DMS153 treated with DMSO at 0.1 percent for 48 hours (cell line): ENCODE measurements around the gene NOX5.

Experiments
- DNase-seq: peaks from one replicate; lab custom pipeline; 2025; ENCODE audit not compliant: unreplicated experiment; lab: John Stamatoyannopoulos, UW

The NOX5 gene

DNA sequence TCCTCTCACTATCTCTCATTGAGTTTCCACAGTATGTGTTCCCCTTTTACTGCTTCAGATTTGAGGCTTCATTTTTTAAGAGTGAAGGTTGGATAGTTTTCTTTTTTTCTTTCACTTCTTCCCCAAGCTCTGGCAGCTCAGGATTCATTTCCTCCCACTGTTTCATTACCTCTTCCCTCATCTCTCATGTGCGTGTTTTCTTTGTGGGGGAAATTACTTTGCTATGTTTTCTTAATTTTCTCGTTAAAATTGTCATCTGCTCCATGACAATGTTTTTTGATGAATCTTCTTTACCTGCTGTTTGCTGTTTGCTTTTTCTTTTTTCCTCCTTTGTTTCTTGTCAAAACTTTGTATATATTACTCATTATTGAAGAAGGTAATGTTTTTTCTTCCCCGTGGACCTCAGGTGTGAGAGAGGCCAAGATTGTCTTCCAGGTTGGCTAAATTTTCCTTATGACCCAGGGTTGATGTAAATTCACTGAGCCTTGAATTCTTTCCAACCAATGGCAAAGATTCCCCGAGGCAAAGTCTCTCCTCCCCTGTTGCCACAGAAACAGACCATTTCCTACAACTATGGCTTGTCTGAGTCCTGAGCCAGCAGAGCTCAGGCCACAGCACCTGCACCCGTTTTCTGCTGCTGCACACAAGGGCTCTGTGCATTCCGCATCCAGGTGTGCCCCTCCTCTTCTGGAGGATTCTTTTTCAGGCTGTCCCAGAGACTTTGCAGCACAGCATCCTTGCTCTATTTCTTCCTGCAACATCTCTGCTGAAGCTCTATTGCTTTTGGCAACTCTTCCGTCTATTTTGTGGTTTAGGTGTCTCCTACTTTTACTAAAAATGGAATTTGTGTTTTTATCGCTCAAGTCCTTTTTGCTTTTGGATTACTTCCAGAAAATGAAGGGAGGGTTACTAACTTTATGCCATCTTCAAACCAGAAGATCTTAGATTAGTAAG is 66.1 kb downstream of the NOX5 start:
- no peak for DNase-seq

DNA sequence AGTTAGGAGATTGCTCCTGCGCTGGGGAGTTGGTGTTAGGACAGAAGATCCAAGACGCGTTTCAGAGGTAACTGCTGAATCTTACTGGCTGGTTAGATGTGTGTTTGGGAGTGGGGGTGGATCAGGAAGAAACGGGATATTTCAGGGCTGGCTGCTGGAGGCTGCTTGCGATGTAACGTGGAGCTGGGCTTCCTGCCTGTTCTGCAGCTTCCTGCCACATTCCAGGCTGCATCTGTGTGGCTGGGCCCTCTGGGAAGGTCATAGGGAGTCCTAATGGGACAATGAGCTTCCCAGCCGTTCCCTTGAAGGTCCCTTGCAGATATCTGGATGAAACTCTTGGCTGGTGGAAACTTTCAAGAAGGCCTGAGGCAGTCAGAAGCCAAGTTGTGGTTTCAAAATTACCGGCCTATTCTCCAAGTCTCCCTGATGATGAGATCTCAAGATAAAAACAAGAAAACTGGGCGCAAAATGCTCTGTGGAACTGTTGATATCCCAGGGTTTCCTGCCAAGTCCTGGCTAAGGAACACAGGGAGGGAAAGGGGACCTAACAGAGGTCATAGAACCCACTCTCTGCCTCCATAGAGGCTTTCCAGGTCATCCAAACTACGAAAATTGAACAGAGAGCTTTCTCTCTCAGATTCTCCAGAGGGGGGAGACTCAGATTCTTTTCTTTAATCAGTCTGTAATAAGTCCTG is 67.0 kb downstream of the NOX5 start:
- DNase-seq: no peak

DNA sequence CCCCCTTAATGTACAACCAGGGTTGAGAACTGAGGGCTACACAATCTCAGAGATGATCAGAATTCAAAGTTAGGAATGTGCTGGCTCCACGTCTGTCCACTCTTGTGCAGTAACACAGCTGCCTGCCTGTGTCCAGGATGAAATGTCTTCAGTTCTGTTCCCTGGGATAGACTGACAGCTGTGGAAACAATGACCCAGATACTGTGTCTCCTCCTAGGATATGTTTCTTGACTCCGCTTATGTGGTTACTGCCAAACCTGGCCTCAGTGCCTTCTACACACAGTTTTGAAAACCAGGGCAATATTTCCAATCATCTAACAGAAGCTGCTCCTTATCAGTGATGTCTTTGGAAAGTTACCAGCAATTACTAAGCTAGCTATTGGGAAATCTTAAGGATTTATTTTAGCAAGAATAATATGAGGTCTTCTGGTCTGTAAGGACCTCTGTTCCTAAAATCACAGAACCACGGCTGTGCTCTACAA is 67.6 kb downstream of the NOX5 start:
- DNase-seq: no peak

DNA sequence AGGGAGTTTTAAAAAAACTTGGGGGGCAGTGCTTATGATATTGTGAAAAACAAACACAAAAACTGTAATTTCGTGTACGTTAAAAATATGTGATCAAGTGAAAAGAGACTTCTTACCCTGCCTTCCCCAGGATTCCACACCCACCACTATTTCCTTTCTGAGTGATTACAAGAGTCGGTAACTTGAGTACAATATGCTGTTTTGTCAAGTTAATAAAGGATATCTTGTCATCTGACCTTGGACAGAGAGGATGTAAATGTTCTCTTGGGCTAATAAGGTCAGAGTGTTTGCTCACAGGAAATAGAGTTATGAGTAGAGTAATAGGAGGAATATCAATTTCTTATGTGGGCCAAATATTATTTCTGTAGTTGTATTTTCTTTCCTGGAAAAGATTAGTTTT is 68.1 kb downstream of the NOX5 start:
- DNase-seq: no peak

DNA sequence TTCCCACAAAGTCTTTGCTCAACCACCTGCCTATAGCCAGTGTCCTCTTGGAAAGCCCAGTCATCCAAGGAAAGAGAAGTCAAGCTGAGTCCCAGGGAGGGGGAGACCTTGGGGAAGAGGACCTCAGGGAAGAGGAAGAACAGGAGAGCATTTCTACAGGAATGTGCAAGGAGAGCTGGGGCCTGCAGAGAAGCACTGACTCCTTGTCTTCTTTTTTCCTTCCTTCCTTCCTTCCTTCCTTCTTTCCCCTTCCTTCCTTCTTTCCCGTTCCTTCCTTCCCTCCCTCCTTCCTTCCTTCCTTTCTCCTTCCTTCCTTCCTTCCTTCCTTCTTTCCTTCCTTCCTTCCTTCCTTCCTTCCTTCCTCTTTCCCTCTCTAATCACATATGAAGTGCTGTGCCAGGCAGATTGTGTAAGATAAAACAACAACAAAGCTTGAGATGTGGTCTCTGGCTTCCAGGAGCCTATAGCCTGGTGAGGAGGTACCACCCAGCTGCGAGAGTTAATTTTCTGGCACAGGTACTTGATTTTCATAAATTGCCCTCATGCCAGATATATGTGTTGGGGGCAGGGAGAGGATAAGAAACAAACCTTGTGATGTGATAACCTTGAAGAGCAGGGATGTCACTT is 70.0 kb downstream of the NOX5 start:
- no peak for DNase-seq

DNA sequence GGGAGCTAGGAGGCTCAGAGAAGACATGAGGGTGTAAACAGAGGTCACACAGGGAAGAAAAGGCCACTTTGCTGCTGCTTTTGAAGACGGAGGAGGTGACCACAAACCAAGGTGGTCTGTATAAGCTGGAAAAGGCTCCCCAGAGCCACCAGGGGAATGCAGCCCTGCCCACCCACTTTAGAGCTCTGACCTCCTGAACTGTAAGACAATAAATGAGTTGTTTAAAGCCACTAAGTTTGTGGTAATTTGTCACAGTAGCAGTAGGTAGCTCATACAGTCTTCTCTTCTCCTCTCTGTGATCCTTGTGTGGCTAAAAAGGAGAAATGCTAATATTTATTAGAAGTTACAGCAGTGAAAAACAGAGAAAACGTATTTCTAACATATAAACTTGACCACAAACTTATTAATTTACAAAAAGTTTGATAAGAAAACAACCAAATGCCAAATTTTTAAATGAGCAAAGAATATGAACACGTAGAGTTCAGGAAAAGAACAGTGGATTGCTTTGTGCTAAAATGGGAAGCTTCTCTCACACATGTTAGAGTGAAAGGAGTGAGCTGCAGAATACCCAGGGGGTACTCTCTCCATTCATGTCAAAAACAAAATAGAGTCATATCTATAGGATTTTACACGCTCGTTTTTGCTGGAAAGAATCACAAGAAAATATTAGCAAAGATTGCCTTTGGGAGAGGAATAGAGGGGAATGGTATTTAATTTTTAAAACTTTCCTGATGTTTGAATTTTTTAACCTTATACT is 71.0 kb downstream of the NOX5 start:
- DNase-seq: no peak

DNA sequence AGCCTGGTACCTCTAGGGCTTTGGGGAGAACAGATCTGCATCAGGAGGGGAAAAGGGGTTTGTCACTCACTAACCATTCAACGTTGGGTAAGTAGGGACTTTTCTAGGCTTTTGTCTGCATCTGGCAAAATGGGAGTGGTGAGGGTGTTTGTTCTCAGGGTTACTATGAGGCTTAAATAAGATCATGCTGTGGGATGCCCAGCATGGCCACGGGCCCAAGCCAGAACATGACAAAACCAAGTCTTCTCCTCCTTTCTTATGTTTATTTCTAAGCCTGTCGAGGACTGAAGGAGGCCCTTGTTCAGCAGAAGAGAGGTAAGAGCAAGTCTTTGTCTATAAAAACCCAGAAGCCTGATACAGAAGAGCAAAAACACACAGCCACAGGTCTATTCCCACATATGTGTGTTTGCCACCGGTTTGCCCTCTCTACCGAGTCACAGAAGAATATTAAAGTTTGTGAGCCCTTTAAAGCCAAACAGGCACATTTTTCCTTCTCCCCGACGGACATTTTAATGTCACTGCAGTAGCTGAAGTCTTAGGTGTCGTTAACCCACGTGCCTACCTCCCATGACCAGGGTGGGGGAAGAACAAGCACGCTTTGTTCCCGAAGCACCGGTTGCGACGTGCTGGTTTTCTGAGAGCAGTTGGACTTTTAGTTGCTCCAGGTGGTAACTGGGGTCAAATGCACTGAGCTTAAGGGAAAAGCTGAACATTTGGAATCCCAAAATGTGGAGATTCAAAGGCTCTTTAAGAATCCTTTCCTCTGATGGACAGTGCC is 72.1 kb downstream of the NOX5 start:
- DNase-seq: no peak

DNA sequence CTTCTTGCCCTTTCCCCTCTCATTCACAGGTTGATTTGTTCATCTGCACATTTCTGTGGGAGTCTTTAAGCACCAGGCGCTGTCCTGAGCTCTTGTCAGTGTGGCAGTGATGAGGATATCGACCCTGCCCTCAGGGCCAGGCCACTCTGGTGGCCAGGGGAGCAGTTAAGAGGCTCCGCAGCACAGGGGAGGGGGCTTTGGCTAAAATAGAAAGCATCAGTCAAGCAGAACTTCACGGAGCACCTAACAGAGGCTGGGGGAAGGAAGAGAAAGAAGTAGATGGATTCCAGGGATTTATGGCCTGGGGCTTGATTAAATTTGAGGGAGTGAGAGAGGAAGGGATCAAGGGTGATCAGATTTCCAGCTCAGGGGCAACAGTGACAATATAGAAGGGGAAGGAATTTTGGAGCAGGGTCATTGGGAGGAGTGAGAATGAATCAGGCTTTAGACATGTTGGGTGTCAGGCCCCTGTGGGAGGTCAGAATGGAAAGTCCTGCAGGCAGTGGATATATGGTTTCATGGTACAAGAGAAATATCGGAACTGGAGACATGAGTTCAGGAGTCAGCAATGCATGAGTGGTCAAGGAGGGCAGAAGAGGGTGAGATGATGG is 73.0 kb downstream of the NOX5 start:
- no peak for DNase-seq

DNA sequence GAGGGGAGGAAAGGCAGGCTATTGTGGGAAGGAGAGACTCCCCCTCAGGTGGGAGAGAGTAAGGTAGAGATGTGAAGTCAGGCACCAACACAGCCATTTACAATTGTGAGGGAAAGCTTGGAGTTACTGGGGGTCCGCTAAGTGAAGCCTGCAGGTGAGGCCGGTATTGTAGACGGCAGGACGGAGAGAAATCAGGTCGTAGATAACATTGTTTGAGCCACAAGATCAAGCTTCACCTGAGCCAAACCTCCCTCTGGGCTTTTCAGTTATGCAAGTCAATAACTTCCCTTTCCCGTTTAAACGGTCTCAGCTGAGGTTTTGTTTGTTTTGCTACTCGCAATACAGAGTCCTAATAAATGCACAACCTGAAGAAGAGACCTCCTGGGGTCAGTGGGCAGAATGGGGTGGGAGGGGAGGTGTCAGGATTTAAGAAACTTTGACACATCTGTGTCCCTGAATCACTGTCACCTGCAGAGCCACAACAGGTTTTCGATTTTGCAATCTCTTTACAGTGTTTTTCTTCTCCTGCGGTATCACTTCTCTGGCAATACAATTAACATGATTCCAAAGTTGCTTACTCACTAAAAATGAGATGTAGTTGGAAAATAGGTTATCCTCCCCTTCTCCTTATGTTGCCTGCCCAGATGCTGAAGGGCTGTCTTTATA is 73.9 kb downstream of the NOX5 start:
- DNase-seq: no peak

DNA sequence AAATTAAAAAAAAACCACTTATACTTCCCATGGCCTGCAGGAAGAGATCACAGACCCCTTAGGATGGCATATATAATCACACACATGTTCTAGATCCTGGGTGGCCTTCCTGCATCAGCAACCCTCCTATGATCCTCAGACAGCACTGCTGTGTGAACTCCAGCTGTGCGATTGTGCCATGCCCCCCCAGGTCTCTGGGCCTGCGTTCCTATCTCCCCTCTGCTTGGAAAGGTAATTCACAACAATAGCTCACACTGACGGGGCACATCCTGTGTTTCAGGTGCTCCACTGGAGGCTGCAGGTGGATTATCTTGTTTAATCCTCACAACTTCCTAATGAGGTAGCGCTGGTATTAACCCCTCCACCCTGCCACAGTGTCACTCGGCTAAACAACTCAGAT is 74.8 kb downstream of the NOX5 start:
- DNase-seq: no peak

DNA sequence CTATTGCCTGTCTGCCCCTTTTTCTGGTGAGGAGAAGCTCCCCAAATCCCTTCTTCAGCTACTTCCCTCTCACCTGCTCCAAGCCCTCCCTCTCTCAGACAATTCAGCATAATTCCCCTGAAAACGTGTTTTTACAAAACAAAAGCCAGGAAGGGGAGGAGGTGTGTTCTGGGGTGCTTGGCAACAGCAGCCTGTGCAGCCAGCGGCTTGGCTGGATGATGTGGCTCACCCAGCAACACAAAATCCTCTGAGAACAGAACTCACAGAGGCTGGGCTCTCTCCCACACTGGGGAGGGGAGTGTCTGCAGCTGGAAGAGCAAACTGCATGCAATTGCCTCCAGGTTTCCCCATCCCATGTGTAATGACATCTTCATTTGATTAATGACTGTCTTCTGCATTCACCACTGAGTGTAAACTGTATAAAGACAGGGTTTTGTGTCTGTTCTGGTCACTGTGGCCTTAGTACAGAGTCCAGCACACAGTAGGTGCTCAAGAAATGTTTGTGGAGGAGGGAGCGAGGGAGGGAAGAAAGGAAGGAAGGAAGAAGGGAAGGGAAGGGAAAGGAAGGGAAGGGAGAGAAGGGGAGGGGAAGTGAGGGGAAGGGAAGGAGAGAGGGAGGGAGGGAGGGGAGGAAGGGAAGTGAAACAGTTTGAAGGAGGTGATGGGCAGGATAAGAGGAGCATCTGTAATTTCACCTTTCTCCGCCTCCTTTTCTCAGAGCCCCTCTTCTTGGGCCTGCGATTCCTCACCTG is 75.9 kb downstream of the NOX5 start:
- DNase-seq: no peak

DNA sequence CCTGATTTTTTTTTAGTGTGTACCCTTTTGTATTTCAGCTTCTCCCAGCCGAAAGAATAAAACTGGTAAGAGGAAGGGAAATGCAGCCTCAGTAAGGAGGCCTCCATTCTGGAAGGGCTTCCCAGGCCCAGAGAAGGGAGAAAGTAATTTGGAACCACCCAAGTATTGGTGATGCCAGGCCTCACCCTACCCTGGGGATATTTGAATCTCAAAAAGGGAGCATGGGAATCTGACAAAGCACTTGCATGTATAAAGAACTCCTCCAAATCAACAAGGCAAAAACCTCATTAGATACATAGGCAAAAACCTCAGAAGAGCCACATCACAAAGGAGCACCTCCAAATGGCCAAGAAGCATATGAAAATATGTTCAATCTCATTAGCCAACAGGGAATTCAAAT is 77.2 kb downstream of the NOX5 start:
- no peak for DNase-seq

DNA sequence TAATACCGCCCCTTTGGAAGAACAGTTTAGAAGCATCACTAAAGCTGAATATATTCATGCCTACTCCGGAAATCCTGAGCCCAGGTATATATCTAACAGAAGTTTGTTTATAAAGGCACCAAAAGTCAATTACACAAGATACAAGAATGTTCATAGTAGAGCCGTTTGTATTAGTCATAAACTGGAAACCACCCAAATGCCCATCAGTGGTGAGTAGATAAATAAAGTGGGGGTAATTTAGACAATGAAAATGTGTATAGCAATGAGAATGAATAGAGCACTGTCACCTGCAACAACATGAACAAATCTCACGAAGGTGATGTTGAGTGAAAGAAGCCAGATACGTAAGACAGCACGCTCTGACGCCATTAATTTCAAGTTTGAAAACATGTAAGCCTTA is 77.7 kb downstream of the NOX5 start:
- DNase-seq: no peak

DNA sequence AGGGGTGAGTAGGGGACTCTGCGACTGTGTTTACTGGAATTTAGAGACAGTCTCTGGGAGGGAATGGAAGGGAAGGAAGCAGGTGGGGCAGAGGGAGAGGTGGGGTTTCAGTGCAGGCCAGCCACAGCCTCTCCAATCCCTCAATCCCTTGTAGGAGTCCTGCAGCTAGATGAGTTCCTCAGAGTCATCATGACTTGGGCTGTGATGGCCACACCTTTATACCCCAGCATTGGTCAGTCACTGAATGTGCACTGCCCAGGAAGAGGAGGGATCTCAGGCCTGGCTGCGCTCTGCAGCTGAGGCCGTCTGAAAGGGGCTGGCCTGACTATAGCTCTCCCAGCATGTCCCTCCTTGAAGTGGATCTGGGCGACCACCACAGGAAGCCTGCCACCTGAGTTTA is 78.6 kb downstream of the NOX5 start:
- no peak for DNase-seq

DNA sequence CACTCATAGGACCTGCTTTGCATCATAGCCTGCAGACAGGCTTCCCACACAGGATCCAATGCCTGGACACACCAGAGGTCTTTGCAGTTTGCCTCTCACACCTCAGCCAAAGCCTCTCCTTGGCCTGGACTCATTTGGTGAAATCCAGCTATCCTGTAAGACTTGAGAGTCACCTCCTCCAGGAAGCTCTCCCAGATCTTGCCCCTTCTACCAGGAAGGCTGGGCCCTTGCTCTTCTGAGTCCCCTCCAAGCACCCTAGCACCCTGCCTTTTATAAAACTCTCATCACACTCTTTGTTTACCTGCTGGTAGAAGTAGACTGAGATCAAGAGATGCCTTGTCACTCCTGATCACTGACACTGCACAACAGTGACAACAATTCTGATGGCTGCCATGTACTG is 79.1 kb downstream of the NOX5 start:
- DNase-seq: no peak

DNA sequence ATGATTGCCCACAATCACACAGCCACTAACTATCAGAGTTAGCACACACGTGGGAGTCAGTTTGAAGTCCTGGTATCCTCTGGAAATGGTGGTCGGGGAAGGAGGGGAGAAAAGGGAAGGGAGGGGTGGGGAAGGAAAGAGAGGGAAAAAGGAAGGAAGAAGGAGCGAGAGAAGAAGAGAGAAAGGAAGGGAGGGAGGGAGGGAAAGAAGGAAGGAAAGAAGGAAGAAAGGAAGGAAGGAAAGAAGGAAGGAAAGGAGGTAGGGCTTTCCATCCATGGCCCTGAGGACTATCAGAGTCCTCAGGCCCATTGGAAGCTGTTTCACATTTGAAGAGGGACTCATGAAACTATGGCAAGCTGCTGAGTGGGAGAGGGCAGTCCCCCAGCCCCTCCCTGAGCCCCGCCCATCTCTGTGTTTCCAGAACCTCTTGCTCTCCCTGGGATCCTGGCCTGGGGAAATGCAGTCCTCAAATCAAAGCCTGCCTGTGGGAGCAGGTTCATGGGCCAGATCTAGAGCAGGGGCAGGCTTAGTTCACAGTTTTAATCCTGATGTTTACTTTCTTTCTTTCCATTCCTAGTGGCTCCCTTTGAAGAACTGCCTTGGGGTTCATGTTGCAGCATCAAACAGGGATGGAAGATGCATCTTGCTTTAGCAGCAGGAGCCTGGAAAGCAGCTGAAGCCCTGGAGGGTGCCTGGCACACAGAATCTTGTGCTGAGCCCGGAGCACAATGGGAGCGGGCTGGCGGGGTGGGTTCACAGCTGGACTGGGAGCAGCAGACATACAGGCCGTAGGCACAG is 79.8 kb downstream of the NOX5 start:
- no peak for DNase-seq

DNA sequence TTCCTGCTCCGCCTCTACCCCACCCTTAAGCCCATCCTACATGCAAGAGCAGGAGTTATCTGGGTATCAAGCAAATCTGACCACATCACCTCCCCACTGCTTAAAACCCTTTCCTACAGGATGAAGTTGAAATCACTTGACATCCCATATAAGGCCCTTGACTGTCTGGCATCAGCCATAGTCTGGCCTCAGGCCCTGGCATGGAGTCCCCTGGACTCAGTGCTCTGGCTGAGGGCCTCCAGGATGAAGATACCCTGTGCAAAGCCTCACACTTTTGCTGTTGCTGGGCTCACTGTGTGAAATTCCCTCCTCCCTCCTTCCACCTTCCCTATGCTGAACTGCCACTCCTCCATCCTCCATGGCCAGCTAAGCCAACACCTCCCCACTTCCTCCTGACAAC is 80.8 kb downstream of the NOX5 start:
- DNase-seq: no peak

DNA sequence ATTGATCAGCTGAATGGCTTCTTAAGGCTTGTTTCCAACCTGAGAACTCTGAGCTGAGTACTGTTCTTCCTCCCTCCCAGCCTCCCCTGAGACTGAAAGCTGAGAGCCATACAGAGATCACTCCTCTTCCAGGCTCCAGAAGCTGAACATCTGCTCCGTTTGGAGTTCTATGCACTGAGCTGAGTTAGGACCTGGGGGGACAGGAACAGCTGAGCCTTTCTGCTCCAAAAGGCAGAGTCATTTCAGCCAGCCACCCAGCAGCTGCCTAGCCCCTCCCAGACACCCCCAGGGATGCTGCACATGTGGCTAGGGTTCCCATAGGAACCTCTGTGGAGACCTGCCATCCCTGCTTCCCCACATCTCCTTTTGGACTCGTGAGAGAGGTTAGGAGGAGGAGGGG is 81.7 kb downstream of the NOX5 start:
- DNase-seq: no peak
